Measurements from ENCODE around the gene PTGR2.

PTGR2 gene

DNA sequence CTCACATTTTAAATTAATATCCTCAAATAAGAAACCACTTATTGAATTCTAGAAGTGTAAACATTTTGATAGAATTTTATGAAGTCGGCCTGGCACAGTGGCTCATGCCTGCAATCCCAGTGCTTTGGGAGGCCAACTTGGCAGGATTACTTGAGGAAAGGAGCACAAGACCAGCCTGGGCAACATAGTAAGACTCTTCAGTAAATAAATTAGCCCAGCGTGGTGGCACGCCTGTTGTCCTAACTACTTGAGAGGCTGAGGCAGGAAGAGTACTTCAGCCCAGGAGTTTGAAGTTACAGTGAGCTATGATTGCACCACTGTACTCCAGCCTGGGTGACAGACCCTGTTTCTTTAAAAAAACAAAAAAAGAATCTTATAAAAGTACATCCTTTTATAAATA, 26.2 kb downstream of the PTGR2 start:
- no peak overlapping the region for H3K4me3 ChIP-seq (ENCODE audit: insufficient read depth, low read length, poor library complexity, severe bottlenecking)
- no peaks in the 10 kb centered on the region for H3K9me3 ChIP-seq (ENCODE audit: insufficient read depth, low read length)
- H3K9me2 ChIP-seq (replicated peaks; ENCODE audit: insufficient read depth, low read length): no peaks in the 10 kb centered on the region
- H3K27ac ChIP-seq (ENCODE audit: low read depth, low read length): no peak overlapping the region
- no peak for TF ChIP-seq EZH2phosphoT487 (conservative IDR thresholded peaks at IDR 0.05; ENCODE audit: low read length)
- TF ChIP-seq, protein P1, sequence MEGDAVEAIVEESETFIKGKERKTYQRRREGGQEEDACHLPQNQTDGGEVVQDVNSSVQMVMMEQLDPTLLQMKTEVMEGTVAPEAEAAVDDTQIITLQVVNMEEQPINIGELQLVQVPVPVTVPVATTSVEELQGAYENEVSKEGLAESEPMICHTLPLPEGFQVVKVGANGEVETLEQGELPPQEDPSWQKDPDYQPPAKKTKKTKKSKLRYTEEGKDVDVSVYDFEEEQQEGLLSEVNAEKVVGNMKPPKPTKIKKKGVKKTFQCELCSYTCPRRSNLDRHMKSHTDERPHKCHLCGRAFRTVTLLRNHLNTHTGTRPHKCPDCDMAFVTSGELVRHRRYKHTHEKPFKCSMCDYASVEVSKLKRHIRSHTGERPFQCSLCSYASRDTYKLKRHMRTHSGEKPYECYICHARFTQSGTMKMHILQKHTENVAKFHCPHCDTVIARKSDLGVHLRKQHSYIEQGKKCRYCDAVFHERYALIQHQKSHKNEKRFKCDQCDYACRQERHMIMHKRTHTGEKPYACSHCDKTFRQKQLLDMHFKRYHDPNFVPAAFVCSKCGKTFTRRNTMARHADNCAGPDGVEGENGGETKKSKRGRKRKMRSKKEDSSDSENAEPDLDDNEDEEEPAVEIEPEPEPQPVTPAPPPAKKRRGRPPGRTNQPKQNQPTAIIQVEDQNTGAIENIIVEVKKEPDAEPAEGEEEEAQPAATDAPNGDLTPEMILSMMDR (IDR thresholded peaks at IDR 0.05; ENCODE audit: insufficient read depth, low read length, poor library complexity, severe bottlenecking): no peak
- no peak overlapping the region for H3K9ac ChIP-seq (ENCODE audit: low read length)
- H2AFZ ChIP-seq (ENCODE audit: low read depth, low read length, severe bottlenecking): no peak overlapping the region
- no peak overlapping the region for H3K4me2 ChIP-seq (ENCODE audit: low read depth, low read length, poor library complexity, severe bottlenecking)
- H3K27me3 ChIP-seq (ENCODE audit: low read length): no peaks in the 10 kb centered on the region
- no peaks in the 10 kb centered on the region; the same call in 1 of the 2 replicates for H3F3A ChIP-seq (ENCODE audit: insufficient read depth)
- no peaks in the 10 kb centered on the region for H3K79me2 ChIP-seq (ENCODE audit: insufficient read depth, low read length)
- H3K36me3 ChIP-seq (ENCODE audit: low read length): no peaks in the 10 kb centered on the region
- no peaks in the 10 kb centered on the region for H4K20me1 ChIP-seq (ENCODE audit: low read depth, low read length)

DNA sequence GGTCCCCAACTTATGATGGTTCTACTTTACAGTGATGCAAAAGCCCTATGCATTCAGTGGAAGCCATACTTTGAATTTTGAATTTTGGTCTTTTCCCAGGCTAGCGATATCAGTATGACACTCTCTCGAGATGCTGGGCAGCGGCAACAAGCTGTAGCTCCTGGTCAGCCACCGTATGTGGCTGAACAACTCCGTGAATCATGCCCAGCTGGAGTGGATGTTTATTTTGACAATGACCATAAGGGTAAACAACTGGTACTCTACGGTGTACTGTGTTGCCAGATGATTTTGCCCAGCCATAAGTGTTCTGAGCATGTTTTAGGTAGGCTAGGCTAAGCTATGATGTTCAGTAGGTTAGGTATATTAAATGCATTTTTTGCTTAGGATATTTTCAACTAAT, 26.8 kb downstream of the PTGR2 start:
- Histone ChIP-seq H3K36me3 (ENCODE audit: low read length) (no peaks in the 10 kb centered on the region), H3K4me2 (ENCODE audit: low read depth, low read length, poor library complexity, severe bottlenecking) (no peak overlapping the region), H3K27me3 (ENCODE audit: low read length) (no peaks in the 10 kb centered on the region), H3K4me3 (ENCODE audit: insufficient read depth, low read length, poor library complexity, severe bottlenecking) (no peak overlapping the region), H3K9me2 (replicated peaks; ENCODE audit: insufficient read depth, low read length) (no peaks in the 10 kb centered on the region), H3K79me2 (ENCODE audit: insufficient read depth, low read length) (no peaks in the 10 kb centered on the region), H4K20me1 (ENCODE audit: low read depth, low read length) (no peaks in the 10 kb centered on the region), H2AFZ (ENCODE audit: low read depth, low read length, severe bottlenecking) (no peak overlapping the region), H3K9me3 (ENCODE audit: insufficient read depth, low read length) (no peaks in the 10 kb centered on the region), H3K9ac (ENCODE audit: low read length) (no peak overlapping the region), H3K27ac (ENCODE audit: low read depth, low read length) (no peak overlapping the region), H3F3A (ENCODE audit: insufficient read depth) (no peaks in the 10 kb centered on the region; the same call in 1 of the 2 replicates)
- TF ChIP-seq, protein P1 (IDR thresholded peaks at IDR 0.05; ENCODE audit: insufficient read depth, low read length, poor library complexity, severe bottlenecking): no peak
- no peak for TF ChIP-seq EZH2phosphoT487 (conservative IDR thresholded peaks at IDR 0.05; ENCODE audit: low read length)

DNA sequence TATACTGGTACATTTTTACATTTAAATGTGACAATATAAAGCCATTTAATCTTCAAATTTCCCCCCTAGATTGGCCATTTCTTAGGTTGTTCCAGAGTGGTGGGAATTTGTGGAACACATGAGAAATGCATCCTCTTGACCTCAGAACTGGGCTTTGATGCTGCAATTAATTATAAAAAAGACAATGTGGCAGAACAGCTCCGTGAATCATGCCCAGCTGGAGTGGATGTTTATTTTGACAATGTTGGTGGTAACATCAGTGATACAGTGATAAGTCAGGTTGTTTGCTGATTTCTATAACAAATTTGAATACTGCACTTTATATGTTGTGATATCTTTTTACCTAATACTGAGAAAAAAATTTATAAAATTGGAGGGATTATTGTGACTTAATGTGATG, 27.4 kb downstream of the PTGR2 start:
- Histone ChIP-seq H3K27ac (ENCODE audit: low read depth, low read length) (no peak overlapping the region), H3K9ac (ENCODE audit: low read length) (no peak overlapping the region), H3K9me2 (replicated peaks; ENCODE audit: insufficient read depth, low read length) (no peaks in the 10 kb centered on the region), H3K4me3 (ENCODE audit: insufficient read depth, low read length, poor library complexity, severe bottlenecking) (no peak overlapping the region), H2AFZ (ENCODE audit: low read depth, low read length, severe bottlenecking) (no peak overlapping the region), H3K79me2 (ENCODE audit: insufficient read depth, low read length) (no peaks in the 10 kb centered on the region), H3K9me3 (ENCODE audit: insufficient read depth, low read length) (no peaks in the 10 kb centered on the region), H3F3A (ENCODE audit: insufficient read depth) (peaks cover 4% of the 10 kb centered on the region; the same call in 1 of the 2 replicates), H3K36me3 (ENCODE audit: low read length) (no peaks in the 10 kb centered on the region), H3K4me2 (ENCODE audit: low read depth, low read length, poor library complexity, severe bottlenecking) (no peak overlapping the region), H4K20me1 (ENCODE audit: low read depth, low read length) (no peaks in the 10 kb centered on the region), H3K27me3 (ENCODE audit: low read length) (no peaks in the 10 kb centered on the region)
- TF ChIP-seq, protein P1 (IDR thresholded peaks at IDR 0.05; ENCODE audit: insufficient read depth, low read length, poor library complexity, severe bottlenecking): no peak
- no peak for TF ChIP-seq EZH2phosphoT487 (conservative IDR thresholded peaks at IDR 0.05; ENCODE audit: low read length)

Data from SU-DHL-6 (cell line).